ENCODE results near the gene ARHGEF4.

The ARHGEF4 gene

GRCh38 chr2:130850788-130851623, 14.3 kb downstream of the ARHGEF4 start:
- DNase-seq (ENCODE audit: low read depth): no peak
- no peak overlapping the region for H3K4me3 ChIP-seq (replicated peaks; ENCODE audit: low read depth, low read length)
- no peak for TF ChIP-seq CTCF (IDR thresholded peaks at IDR 0.05; ENCODE audit: low read length, missing control alignments)

GRCh38 chr2:130851624-130852382, 15.1 kb downstream of the ARHGEF4 start:
- TF ChIP-seq CTCF (IDR thresholded peaks at IDR 0.05; ENCODE audit: low read length, missing control alignments): no peak
- DNase-seq (ENCODE audit: low read depth): no peak
- H3K4me3 ChIP-seq (replicated peaks; ENCODE audit: low read depth, low read length): no peak overlapping the region

DNA sequence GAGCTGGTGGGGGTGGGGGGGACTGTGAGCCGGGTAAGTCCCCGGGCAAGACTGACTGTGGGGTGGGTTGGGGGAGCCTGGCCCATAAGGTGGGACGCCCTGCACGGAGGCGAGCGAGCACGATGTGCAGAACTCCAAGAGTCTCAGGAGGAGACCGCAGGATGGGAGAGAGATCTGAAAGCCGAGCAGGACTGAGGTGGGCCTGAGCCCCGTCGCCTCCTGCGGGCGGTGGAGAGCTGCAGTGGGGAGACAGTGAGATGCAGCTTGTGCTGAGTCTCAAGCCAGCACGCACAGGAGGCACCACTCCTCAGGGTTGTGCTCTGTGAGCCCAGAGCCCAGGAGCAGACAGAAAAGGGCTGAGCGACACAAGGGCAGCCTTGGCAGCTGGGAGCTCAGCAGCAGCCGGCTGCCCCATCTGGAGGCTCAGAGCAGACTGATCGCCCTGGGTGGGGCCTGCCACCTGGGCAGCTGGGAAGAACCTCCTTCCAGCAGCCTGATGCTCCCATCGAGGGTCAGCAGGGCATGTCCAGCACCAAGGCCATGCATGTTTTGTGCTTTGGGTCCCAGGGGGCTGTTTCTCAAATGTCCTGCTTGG, 15.9 kb downstream of the ARHGEF4 start:
- DNase-seq (ENCODE audit: low read depth): no peak
- H3K4me3 ChIP-seq (replicated peaks; ENCODE audit: low read depth, low read length): no peak overlapping the region
- no peak for TF ChIP-seq CTCF (IDR thresholded peaks at IDR 0.05; ENCODE audit: low read length, missing control alignments)

GRCh38 chr2:130853391-130853790, 16.7 kb downstream of the ARHGEF4 start:
- TF ChIP-seq CTCF (IDR thresholded peaks at IDR 0.05; ENCODE audit: low read length, missing control alignments): no peak
- DNase-seq (ENCODE audit: low read depth): no peak
- no peak overlapping the region for H3K4me3 ChIP-seq (replicated peaks; ENCODE audit: low read depth, low read length)

- DNase-seq (ENCODE audit: low read depth): no peak
- no peak overlapping the region for H3K4me3 ChIP-seq (replicated peaks; ENCODE audit: low read depth, low read length)
Measured at GRCh38 chr2:130854301-130854700, 17.6 kb downstream of the ARHGEF4 start.

More at GRCh38 chr2:130854301-130854700, 17.6 kb downstream of the ARHGEF4 start:
- no peak for TF ChIP-seq CTCF (IDR thresholded peaks at IDR 0.05; ENCODE audit: low read length, missing control alignments)

Data from fibroblast of pulmonary artery (primary cell).